HG03095 (cell line): ENCODE measurements around the gene SYT2.
"Not testable (repeated sequence)": the region's sequence is repeated elsewhere in the genome, so short reads cannot be mapped to it uniquely, and the experiment has no call there.

Experiments used
- ATAC-seq: cut with Tn5 transposase; IDR thresholded peaks from one replicate; pipeline ENCODE4 v1.9.1; 2021; ENCODE audit warnings: moderate library complexity; ENCODE audit not compliant: unreplicated experiment

Gene SYT2

DNA sequence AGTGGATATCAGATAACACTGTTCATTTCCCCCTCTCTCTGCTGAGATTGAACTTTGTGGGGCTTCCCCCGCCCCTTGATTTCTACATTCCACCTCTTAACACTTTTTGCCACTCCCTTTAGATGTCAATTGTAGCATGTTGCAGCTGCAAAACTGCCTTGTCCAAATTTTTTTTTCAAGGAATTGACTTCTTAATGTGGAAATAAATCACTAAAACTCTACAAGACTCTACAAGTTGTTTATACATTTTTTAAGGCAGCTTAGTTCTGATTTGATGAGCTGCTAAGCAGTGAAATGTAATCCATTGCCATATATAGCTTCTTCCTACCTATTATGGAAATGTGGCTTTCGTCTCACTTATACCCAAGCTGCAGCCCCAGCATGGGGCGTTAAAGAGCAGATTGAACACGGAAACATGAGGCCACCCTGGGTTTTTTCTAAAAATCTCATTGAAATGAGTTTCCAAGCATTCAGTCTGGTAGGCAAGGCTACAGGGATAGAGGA lies 132.2 kb downstream of the SYT2 start:
- ATAC-seq = no peak

DNA sequence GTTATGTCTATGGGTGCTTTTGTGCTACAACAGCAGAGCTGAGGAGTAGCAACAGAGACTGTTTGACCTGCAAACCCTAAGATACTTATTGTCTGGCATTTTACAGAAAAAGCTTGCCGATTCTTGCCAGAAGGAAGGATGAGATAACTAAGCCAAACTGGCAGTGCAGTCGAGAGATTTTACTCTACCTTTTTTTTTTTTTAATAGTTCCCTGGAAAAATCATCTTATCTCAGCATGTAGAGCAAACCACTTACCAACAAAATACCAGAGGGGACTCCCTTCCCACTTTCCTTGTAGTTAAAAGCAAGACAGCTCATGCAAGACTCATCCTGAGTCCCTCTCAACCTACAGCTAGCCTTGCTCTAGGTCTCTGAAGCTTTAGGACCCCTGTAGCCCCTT lies 132.9 kb downstream of the SYT2 start:
- no peak for ATAC-seq

DNA sequence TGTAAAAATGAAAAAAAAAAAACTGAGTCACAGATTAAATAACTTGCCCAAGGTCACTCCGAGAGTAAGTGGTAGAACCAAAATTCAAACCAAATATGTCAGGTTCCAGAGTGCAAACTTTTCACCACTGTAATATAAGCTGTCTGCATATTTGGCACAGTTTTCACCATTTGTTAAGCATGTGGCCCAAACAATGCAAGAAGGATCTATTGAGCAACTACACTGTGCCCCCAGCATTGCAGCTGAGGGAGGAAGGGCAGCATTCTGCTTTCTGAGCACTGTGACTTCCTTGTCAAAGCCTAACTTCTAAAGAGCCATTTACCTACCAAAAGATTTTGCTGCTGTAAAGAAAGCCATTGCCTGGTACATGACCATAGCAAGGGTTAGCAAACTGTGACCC lies 133.4 kb downstream of the SYT2 start:
- ATAC-seq = no peak

DNA sequence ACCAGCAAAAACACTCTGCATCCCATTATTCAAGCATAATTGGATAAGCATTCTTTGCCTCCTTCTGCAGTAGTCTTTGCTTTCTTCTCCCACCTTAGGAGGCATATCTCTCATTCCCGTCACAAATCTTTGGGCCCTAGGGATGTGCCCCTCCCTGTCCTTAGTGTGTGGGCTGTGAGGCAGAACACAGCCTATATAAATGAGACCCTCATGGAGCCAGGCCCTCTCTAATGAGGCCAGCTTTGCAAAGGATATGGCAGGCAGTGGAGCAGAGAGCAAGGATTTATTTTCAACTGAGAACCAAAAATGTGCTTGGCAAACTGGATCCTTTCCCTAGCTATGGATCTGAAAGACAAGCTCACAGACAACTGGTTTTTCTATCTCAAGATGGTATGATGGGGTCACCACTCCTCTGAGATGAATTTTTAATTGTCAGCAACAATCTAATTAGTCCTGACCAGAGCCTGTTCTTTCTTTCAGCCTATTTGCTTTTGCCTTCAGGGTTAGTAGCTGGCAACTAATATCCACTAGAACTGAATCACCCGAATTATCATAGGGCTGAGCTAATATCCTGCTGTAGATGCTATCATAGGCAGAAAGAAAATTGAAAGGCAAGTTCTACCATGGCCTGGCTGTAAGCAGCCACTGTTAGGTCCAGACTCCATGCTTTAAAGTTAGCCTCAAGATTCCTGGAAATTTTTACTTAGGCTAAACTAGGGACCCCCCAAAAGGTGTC lies 134.2 kb downstream of the SYT2 start:
- ATAC-seq = no peak

DNA sequence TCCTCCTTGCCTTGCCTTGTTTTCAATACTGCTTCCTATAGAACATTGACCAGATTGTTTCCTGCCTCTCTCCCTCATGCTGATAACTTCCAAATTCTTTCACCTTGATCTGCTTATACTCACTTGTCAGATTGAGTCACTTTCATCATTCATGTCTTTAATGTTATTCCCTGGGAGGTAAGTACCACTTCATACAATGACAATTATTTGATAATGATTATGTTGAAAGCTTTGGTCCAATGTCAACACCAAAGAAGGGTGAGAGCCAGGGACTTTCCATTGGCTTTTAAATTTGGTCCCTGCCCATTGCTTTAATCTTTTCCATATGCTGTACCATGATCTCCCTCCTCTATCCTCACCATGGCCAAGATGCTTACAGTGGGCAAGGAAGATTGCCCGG lies 137.4 kb downstream of the SYT2 start:
- ATAC-seq = no peak

DNA sequence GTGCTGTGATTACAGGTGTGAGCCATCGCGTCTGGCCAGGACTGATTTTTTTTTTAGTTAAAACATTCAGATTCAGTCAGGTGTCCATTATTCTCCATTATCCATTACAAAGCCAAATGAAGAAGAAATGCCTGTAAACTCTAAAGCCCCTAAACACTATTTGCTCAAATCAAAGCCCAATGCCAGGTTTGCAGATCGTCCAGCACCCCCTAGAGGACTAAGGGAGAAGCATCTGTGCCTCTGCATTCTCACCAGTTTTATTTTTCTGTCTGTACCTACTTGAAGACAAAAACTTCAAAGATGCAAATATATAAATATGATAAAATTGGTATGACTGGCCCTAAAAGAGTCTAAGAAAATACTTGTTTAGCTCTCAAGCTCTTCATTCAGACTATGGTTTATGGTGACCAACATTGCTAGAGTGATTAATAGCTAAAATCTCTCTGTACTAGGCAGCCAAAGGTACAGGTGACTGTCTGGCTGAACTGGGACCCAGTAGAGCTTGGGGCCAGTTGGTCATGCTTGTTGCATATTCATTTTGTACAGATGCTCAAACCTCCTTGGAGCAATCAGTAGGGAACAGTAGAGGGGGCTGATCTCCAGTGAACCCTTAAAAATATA lies 138.4 kb downstream of the SYT2 start:
- no peak for ATAC-seq

DNA sequence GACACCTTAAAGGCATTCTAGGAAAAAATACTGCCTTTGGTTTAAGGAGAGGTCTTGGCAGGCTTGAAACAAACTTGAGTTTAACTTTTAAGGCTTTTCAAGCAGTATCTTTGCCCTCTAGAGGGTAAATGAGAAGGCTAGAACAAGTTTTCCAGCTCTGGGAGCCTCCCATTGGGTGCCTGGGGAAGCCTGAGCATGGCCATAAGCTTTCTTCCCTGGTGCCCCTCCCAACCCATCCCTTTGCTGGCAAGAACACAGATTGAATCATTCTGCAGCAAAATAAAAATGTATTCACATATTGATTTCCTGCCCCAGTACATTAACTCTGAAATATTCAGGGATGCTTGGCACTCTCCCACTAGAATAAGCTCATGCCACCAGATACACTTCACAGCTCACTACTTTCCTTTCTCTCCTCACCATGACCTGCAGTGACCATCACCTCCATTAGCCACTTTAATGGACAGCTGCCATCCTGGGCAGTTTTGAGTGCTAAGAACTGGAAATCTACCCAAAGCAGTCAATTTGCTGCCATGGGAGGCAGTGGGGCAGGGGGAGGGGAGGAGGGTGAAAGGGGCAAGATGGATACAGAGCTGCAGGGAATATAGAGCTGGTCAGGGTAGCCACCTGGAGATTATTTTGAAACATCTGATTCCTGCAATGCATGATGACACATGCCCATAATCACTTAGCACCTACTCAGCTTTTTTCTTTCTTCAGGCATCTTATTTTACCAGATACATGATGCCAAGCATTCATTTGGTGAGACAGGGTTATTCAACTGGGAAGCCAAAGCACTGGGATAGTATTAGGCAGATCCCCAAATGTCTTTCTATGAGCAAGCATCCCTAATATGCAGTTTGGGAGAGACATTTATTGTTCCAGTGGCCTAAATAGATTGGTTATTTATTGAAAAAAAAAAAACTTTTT lies 140.6 kb downstream of the SYT2 start:
- ATAC-seq = no peak

DNA sequence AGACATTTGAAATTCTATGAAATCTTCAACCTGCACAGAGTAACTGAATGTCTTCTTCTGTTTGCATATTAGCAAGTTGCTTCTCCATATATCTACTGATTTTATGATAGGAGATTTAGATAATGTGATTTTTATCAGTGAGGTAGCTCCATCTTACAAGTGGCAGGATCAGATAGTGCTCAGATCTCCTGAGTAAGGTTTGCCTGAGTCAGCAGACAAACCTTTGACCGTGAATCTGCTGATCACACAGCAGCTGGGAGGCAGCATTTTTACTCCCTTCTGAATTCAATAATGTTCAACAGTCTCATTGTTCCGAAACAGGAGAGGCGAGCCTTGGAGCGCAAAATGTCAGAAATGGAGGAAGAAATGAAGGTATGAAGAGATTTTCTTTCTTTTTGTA lies 141.4 kb downstream of the SYT2 start:
- no peak for ATAC-seq

DNA sequence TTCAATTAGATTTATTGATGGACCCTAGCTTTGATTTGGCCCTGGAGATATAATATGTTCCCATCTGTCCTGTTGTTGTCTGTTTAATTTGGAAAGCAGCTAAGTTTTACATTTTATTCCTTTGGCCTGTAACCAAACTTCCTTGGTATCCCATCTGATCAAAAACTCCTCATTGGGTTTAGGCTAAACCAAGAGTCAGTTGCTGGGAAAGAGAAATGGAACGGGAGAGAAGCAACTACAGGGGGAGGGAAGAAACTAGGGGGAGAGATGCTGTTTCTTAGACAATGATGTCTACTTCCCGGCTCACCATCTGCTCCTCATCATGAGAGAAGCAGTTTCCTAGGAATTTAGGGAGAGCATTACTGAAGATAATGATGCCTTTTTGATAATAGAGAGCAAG lies 141.8 kb downstream of the SYT2 start:
- no peak for ATAC-seq

DNA sequence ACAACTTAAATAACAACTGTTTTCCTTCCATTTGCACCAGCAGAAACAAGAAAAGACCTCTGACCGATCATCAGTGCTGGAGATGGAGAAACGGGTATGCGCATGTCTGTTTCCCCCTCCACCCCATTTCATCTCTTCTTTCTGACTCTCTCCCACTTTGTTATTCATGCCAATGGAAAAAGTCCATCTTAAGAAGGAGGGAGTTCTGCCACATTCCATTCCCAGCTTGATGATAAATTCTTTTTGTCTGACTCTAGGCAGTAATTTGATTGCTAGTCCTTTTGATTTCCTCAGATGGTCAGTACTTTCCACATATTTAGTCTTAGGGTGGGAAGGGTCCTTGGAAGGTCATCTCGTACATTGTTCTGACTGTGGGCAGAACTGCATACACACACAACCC lies 142.5 kb downstream of the SYT2 start:
- ATAC-seq = no peak

DNA sequence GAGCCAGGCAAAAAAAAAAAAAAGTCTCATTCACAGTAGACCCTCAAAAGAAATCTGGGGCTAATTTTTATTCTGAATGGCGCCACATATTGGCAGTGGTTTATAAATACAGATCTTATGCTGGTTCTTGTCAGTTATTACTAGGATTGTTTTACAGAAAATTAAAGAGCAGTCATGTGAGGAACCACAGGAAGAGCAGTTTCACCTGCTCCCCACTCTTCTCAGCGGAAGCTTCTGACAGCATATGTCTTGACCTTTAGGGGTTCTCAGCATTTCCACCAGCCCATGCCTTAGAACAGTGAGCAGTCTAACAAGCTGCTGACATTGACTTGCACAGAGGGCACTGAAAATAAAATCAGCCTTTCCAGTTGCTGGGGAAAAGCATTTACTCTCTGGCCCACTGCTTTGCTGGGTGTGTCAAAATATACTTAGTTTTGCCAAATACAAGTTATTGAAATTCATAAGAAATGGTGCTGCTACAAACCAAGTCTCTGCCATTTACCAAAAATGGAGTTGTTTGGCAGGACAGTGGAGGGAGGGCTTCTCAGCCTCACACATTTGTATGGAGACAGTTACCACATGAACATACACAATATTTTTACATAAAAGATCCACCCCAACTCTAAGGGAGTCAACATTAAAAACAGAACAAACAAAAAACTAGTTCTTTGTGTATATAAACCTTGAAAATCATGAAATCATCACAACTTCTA lies 144.2 kb downstream of the SYT2 start:
- peak; percentile 74 for ATAC-seq

DNA sequence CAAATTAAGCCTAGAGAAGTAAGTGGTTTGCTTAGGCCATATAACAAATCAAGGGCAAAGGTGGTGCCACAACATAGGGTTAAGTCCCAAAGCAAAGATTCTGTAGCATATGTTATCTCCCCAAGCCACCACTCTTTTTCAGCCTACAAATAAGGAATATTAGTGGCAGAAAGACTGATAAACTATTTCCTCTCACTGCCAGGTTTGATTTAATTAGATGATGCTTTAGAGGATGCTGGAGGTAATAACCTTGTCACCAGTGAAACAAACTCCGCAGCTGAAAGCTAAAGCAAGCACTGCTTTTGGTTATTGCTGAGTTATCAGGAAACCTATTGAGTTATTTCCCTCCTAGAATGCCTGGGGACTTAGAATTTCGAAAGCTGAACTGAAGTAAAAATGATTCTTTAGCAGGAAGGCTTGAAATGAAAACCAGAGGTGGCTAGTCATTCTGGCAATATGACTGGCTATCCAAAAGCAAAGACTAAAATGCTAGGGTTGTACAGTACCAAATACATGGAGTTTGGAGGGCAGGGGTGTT lies 145.2 kb downstream of the SYT2 start:
- ATAC-seq = no peak

DNA sequence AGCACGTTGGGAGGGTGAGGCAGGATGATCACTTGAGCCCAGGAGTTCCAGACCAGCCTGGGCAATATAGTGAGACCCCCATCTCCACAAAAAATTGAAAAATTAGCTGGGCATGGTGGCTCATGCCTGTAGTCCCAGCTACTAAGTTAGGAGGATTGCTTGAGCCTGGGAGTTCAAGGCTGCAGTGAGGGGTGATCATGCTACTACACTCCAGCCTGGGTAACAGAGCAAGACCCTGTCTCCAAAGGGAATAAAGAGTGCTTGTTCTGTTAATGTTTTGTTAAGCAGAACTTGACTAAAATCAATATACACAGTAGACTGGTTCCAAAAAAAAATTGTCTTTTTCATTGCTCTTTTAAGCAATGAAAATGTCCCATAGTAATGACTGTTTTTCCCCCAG lies 146.4 kb downstream of the SYT2 start:
- no peak for ATAC-seq

DNA sequence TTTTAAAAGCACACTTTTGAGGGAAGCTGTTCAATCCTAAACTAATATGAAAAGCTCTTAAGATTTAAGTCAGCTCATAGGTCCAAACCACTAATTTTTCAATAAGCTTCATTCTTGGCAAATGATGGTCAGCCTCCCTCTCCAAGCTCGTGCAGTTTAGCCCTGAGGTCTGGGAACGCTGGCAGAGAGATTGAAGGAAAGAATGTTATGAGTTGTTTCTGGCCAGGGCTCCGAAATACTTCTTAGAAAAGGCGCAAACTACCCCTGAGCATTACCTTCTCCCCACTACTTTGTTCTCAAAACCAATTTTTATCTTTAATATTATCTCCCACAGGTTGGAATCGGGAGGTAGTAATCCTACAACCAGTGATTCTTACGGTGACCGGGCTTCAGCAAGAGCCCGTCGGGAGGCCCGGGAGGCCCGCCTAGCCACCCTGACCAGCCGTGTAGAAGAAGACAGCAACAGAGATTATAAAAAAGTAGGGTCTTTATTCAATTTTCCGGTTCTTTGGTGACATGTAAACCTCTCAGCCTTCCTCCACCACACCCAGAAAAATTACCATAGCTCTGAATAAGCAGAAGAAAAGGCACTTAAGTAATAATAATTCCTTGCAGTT lies 147.7 kb downstream of the SYT2 start:
- no peak for ATAC-seq

DNA sequence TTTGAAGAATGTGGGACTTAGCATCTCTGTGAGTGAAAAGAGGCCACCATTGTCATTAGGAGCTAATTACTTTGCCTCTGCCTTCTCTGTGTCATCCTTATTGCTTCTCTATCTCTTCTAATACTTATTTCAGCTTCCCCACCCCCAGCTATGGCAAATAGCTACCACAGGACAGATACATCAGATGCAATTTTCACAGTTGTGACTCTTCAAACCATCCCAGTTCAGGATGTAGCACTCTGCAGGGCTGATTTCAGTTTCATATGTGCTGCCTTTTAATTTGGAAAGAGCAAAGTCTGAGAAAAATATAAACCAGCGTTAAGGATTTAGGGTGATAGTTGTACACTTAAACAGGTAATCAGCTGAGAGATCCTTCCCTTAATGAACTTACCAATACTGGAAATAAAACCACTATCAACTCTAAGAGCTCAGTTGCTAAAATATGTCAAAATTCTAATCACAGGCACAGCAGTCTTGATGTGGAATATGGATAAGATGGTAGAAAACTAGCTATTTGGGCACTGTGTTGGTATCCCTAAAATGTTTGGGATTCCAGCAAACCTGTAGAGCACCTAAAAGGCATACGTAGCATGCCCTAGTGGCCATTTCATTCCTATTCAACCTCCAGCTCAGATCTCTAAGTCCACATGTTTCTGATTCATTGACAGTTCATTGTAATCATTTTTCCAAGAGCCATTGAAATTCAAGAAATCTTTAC lies 148.4 kb downstream of the SYT2 start:
- no peak for ATAC-seq

DNA sequence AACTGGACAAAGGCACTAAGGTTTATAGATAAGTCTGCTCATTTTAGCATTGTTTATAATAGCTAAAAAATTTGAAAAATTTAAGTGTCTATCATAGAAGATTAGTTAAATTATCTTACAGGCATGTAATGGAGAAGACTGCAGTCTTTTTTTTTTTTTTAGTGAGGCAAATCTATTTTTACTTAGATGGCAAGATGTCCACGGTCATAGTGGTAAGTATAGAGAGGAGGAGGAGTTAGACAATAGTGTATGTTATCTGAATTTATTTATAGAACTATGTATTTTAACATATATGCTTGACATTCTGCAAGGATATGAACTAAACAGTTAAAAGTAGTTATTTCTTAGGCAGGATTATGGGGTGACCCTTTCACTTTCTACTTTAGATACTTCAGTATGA lies 149.0 kb downstream of the SYT2 start:
- no peak for ATAC-seq

DNA sequence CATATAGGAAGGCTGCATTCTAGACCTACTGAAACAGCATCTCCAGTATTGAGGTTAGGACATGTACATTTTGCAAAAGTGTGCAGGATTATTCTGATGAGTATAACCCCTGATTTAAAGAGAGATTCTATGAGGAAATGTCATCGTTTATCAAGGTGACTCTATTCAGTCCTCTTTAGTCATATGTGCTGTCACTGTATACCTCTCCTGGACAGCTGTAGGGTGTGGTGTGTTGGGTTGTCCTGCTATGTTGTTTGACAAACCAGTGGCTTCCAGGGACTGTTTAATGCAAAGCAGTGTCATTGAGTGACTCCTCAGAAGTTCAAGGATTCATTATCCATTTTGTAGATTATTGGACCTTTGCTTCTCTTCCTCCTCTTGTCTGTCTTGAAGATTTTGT lies 152.6 kb downstream of the SYT2 start:
- not testable (repeated sequence) for ATAC-seq

DNA sequence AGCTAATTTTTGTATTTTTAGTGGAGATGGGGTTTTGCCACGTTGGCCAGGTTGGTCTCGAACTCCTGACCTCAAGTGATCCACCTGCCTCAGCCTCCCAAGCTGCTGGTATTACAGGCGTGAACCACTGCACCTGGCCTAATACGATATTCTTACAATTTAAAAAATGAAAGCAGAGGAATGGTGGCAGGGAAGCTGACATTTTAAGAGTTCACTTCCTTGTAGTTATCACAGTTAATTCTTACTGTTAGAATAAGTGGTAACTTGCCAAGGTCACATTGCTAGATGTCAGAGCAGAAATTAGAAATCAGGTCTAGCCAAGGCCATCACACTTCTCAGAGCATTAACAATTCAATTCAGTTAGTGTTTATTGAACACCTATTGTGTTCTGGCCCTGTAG lies 154.2 kb downstream of the SYT2 start:
- ATAC-seq = not testable (repeated sequence)

DNA sequence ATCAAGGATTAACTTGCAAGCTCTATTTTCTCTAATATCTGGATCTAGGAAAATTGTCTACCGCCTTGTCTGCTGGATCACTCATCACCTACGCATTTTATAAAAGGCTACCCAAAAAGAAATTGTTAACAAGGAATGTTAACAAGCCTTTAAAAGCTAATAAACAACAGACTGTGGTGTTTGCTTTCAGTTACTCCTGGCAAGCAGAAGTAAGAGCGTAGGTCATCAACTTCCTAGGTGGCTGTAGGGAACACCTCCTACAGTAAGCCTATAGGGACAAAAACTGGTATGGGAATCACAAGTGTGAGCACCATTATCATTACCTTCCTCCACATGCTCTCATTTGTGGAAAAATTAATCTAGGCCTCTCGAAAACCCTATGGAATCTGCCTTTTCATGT lies 155.6 kb downstream of the SYT2 start:
- ATAC-seq = not testable (repeated sequence)
